HEK293 (cell line): ENCODE results near the gene PTPRN.

ENCODE experiments used
- KLF1 ChIP-seq: fragments of 450-650 bp; formaldehyde crosslinking; IDR thresholded peaks from 2 replicates; pipeline ENCODE4 v1.5.1; 2016; ENCODE audit warnings: missing biosample characterization, missing genetic modification characterization
- RBAK ChIP-seq: fragments of 450-650 bp; formaldehyde crosslinking; IDR thresholded peaks from 2 replicates; pipeline ENCODE4 v1.5.1; 2016; ENCODE audit warnings: missing biosample characterization, missing genetic modification characterization
- SP7 ChIP-seq: fragments of 450-650 bp; formaldehyde crosslinking; IDR thresholded peaks from 2 replicates; pipeline ENCODE4 v1.5.1; 2016; ENCODE audit warnings: missing biosample characterization, missing genetic modification characterization
- ZNF146 ChIP-seq: fragments of 450-650 bp; formaldehyde crosslinking; IDR thresholded peaks from 2 replicates; pipeline ENCODE4 v1.5.1; 2016; ENCODE audit warnings: missing biosample characterization, missing genetic modification characterization
- ZNF184 ChIP-seq: fragments of 450-650 bp; IDR thresholded peaks from 2 replicates; pipeline ENCODE4 v1.5.1; 2018; ENCODE audit warnings: missing biosample characterization, mild to moderate bottlenecking, missing genetic modification characterization
- ZNF211 ChIP-seq: fragments of 450-650 bp; formaldehyde crosslinking; IDR thresholded peaks from 2 replicates; pipeline ENCODE4 v1.5.1; 2016; ENCODE audit warnings: low read depth, missing biosample characterization, missing genetic modification characterization
- ZNF223 ChIP-seq: fragments of 450-650 bp; formaldehyde crosslinking; IDR thresholded peaks from 2 replicates; pipeline ENCODE4 v1.5.1; 2016; ENCODE audit warnings: missing biosample characterization, missing genetic modification characterization
- ZNF266 ChIP-seq: fragments of 450-650 bp; formaldehyde crosslinking; IDR thresholded peaks from 2 replicates; pipeline ENCODE4 v1.5.1; 2016; ENCODE audit warnings: missing biosample characterization, missing genetic modification characterization, low read depth
- ZNF280C ChIP-seq: fragments of 450-650 bp; formaldehyde crosslinking; IDR thresholded peaks from 2 replicates; pipeline ENCODE4 v1.5.1; 2016; ENCODE audit warnings: missing biosample characterization, missing genetic modification characterization
- ZNF302 ChIP-seq: fragments of 450-650 bp; formaldehyde crosslinking; IDR thresholded peaks from 2 replicates; pipeline ENCODE4 v1.5.1; 2016; ENCODE audit warnings: missing biosample characterization, missing genetic modification characterization, low read depth
- ZNF335 ChIP-seq: fragments of 450-650 bp; formaldehyde crosslinking; conservative IDR thresholded peaks from 2 replicates; pipeline ENCODE4 v1.5.1; 2016; ENCODE audit warnings: missing biosample characterization, missing genetic modification characterization
- ZNF354C ChIP-seq: fragments of 450-650 bp; formaldehyde crosslinking; IDR thresholded peaks from 2 replicates; pipeline ENCODE4 v1.5.1; 2016; ENCODE audit warnings: missing biosample characterization, missing genetic modification characterization, low read depth, borderline replicate concordance
- ZNF416 ChIP-seq: fragments of 450-650 bp; formaldehyde crosslinking; IDR thresholded peaks from 2 replicates; pipeline ENCODE4 v1.5.1; 2016; ENCODE audit warnings: missing biosample characterization, missing genetic modification characterization
- ZNF473 ChIP-seq: fragments of 450-650 bp; formaldehyde crosslinking; IDR thresholded peaks from 2 replicates; pipeline ENCODE4 v1.5.1; 2017; ENCODE audit warnings: missing biosample characterization, missing genetic modification characterization
- ZNF610 ChIP-seq: fragments of 450-650 bp; formaldehyde crosslinking; IDR thresholded peaks from 2 replicates; pipeline ENCODE4 v1.5.1; 2016; ENCODE audit warnings: missing biosample characterization, missing genetic modification characterization, borderline replicate concordance
- ZNF624 ChIP-seq: fragments of 450-650 bp; formaldehyde crosslinking; IDR thresholded peaks from 2 replicates; pipeline ENCODE4 v1.5.1; 2017; ENCODE audit warnings: missing biosample characterization, missing genetic modification characterization
- ZNF626 ChIP-seq: fragments of 450-650 bp; sonication (Bioruptor Pico); formaldehyde crosslinking; IDR thresholded peaks from 2 replicates; pipeline ENCODE4 v1.5.1; 2018; ENCODE audit warnings: missing biosample characterization, missing genetic modification characterization, inconsistent platforms
- ZNF645 ChIP-seq: fragments of 450-650 bp; formaldehyde crosslinking; IDR thresholded peaks from 2 replicates; pipeline ENCODE4; 2016; ENCODE audit warnings: missing biosample characterization, missing genetic modification characterization
- ZNF677 ChIP-seq: fragments of 450-650 bp; IDR thresholded peaks from 2 replicates; pipeline ENCODE4 v1.5.0; 2018; ENCODE audit warnings: missing biosample characterization, mild to moderate bottlenecking, missing genetic modification characterization, moderate library complexity
- ZNF837 ChIP-seq: fragments of 450-650 bp; formaldehyde crosslinking; IDR thresholded peaks from 2 replicates; pipeline ENCODE4 v1.5.1; 2016; ENCODE audit warnings: missing biosample characterization, missing genetic modification characterization
- ZNF843 ChIP-seq: fragments of 450-650 bp; formaldehyde crosslinking; IDR thresholded peaks from 2 replicates; pipeline ENCODE4 v1.5.1; 2016; ENCODE audit warnings: missing biosample characterization, missing genetic modification characterization
- ZSCAN16 ChIP-seq: fragments of 450-650 bp; formaldehyde crosslinking; IDR thresholded peaks from 2 replicates; pipeline ENCODE4 v1.5.1; 2016; ENCODE audit warnings: missing biosample characterization, missing genetic modification characterization
- ZSCAN18 ChIP-seq: fragments of 450-650 bp; formaldehyde crosslinking; IDR thresholded peaks from 2 replicates; pipeline ENCODE4 v1.5.1; 2016; ENCODE audit warnings: missing biosample characterization, missing genetic modification characterization
- TF ChIP-seq, protein P1 (sequence below): fragments of 450-650 bp; formaldehyde crosslinking; IDR thresholded peaks from 2 replicates; pipeline ENCODE4 v1.5.1; 2016; ENCODE audit warnings: missing biosample characterization, missing genetic modification characterization
- TF ChIP-seq, protein P2 (sequence below): fragments of 450-650 bp; formaldehyde crosslinking; IDR thresholded peaks from 2 replicates; pipeline ENCODE4 v1.5.1; 2016; ENCODE audit warnings: missing biosample characterization, missing genetic modification characterization
- TF ChIP-seq, protein P3 (sequence below): fragments of 450-650 bp; formaldehyde crosslinking; IDR thresholded peaks from 2 replicates; pipeline ENCODE4 v1.5.1; 2016; ENCODE audit warnings: missing biosample characterization, missing genetic modification characterization
- TF ChIP-seq, protein P4 (sequence below): fragments of 450-650 bp; formaldehyde crosslinking; IDR thresholded peaks from 2 replicates; pipeline ENCODE4 v1.5.1; 2016; ENCODE audit warnings: missing biosample characterization, missing genetic modification characterization

Gene PTPRN

DNA sequence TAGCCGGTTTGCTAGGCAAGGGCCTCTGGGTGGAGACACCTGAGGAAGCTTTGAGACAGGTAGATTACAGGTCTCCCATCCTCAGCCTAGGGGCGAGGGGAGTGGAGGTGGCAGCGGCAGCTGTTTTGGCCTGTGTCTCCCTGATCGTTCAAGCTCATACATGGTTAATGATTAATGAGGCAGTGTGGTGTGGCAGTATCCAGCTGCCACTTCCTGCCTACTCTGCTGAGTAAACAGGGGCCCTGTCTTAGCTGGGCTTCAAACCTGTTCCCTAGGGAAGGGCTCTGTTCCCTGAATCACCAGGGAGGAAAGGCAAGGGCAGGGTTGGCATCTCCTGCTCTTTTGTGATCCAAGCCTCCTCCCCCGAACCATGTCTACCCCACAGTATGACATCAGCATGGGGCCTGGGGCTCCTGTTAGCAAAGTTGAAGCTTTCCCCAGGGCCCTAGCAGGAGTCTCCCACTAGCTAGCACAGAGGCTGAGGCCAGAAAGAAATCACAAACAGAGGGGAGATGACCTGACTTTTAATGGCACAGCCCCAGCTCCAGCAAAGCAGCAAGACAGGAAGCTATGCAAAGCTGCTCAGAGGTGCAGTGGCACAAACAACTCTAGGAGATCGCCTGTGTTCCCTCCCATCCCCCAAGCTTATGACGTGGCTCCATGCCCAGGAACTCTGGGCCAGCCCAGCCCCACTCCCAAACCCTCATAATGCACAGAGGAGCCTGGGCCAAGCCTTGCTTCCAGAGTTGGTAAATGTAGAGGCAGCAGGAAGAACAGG is 59.8 kb downstream of the PTPRN start (continued):
- TF ChIP-seq, protein P1, sequence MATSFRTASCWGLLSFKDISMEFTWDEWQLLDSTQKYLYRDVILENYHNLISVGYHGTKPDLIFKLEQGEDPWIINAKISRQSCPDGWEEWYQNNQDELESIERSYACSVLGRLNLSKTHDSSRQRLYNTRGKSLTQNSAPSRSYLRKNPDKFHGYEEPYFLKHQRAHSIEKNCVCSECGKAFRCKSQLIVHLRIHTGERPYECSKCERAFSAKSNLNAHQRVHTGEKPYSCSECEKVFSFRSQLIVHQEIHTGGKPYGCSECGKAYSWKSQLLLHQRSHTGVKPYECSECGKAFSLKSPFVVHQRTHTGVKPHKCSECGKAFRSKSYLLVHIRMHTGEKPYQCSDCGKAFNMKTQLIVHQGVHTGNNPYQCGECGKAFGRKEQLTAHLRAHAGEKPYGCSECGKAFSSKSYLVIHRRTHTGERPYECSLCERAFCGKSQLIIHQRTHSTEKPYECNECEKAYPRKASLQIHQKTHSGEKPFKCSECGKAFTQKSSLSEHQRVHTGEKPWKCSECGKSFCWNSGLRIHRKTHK (tag by site-specific recombination), result no peak
- peak; percentile 70 for TF ChIP-seq SP7 (tag by site-specific recombination)
- TF ChIP-seq RBAK (tag by site-specific recombination), result no peak
- TF ChIP-seq ZNF843 (tag by site-specific recombination), result no peak
- no peak for TF ChIP-seq ZNF837 (tag by site-specific recombination)
- TF ChIP-seq ZNF677 (tag by site-specific recombination), result no peak
- TF ChIP-seq ZNF211 (tag by site-specific recombination), result no peak
- TF ChIP-seq ZNF302, result no peak
- no peak for TF ChIP-seq ZNF610 (tag by site-specific recombination)
- TF ChIP-seq ZNF280C (tag by site-specific recombination), result no peak
- no peak for TF ChIP-seq ZNF626 (tag by site-specific recombination)
- TF ChIP-seq ZNF473, result no peak
- TF ChIP-seq ZNF266 (tag by site-specific recombination), result no peak
- no peak for TF ChIP-seq ZNF624
- TF ChIP-seq ZNF184, result no peak
- no peak for TF ChIP-seq ZNF416 (tag by site-specific recombination)
- TF ChIP-seq ZNF146 (tag by site-specific recombination), result no peak
- no peak for TF ChIP-seq ZNF354C (tag by site-specific recombination)
- TF ChIP-seq, protein P2, sequence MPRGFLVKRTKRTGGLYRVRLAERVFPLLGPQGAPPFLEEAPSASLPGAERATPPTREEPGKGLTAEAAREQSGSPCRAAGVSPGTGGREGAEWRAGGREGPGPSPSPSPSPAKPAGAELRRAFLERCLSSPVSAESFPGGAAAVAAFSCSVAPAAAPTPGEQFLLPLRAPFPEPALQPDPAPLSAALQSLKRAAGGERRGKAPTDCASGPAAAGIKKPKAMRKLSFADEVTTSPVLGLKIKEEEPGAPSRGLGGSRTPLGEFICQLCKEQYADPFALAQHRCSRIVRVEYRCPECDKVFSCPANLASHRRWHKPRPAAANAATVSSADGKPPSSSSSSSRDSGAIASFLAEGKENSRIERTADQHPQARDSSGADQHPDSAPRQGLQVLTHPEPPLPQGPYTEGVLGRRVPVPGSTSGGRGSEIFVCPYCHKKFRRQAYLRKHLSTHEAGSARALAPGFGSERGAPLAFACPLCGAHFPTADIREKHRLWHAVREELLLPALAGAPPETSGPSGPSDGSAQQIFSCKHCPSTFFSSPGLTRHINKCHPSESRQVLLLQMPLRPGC, result no peak
- TF ChIP-seq ZSCAN18, result no peak
- TF ChIP-seq ZSCAN16 (tag by site-specific recombination), result peak; percentile 93
- TF ChIP-seq ZNF223, result no peak
- TF ChIP-seq, protein P3, sequence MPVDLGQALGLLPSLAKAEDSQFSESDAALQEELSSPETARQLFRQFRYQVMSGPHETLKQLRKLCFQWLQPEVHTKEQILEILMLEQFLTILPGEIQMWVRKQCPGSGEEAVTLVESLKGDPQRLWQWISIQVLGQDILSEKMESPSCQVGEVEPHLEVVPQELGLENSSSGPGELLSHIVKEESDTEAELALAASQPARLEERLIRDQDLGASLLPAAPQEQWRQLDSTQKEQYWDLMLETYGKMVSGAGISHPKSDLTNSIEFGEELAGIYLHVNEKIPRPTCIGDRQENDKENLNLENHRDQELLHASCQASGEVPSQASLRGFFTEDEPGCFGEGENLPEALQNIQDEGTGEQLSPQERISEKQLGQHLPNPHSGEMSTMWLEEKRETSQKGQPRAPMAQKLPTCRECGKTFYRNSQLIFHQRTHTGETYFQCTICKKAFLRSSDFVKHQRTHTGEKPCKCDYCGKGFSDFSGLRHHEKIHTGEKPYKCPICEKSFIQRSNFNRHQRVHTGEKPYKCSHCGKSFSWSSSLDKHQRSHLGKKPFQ (tag by site-specific recombination), result no peak
- TF ChIP-seq ZNF335 (tag by site-specific recombination), result peak; percentile 64
- TF ChIP-seq, protein P4, sequence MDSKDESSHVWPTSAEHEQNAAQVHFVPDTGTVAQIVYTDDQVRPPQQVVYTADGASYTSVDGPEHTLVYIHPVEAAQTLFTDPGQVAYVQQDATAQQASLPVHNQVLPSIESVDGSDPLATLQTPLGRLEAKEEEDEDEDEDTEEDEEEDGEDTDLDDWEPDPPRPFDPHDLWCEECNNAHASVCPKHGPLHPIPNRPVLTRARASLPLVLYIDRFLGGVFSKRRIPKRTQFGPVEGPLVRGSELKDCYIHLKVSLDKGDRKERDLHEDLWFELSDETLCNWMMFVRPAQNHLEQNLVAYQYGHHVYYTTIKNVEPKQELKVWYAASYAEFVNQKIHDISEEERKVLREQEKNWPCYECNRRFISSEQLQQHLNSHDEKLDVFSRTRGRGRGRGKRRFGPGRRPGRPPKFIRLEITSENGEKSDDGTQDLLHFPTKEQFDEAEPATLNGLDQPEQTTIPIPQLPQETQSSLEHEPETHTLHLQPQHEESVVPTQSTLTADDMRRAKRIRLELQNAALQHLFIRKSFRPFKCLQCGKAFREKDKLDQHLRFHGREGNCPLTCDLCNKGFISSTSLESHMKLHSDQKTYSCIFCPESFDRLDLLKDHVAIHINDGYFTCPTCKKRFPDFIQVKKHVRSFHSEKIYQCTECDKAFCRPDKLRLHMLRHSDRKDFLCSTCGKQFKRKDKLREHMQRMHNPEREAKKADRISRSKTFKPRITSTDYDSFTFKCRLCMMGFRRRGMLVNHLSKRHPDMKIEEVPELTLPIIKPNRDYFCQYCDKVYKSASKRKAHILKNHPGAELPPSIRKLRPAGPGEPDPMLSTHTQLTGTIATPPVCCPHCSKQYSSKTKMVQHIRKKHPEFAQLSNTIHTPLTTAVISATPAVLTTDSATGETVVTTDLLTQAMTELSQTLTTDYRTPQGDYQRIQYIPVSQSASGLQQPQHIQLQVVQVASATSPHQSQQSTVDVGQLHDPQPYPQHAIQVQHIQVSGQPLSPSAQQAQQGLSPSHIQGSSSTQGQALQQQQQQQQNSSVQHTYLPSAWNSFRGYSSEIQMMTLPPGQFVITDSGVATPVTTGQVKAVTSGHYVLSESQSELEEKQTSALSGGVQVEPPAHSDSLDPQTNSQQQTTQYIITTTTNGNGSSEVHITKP (tag by site-specific recombination), result peak; percentile 88
- no peak for TF ChIP-seq KLF1 (tag by site-specific recombination)
- TF ChIP-seq ZNF645, result no peak
